ENCODE measurements around the gene ZNF780B.

The ZNF780B gene

GRCh38 chr19:40070058-40070457, 14.0 kb upstream of the ZNF780B start:
- no peak for TF ChIP-seq CTCF (IDR thresholded peaks at IDR 0.05; ENCODE audit: low read length)
- TF ChIP-seq EZH2phosphoT487 (IDR thresholded peaks at IDR 0.05; ENCODE audit: low read length): no peak
- no peak for TF ChIP-seq EZH2 (optimal IDR thresholded peaks at IDR 0.05; ENCODE audit: low read depth, low read length)
- Histone ChIP-seq H3K79me2 (ENCODE audit: low read length) (no peaks in the 10 kb centered on the region), H3K4me3 (ENCODE audit: low read length) (no peak overlapping the region), H2AFZ (ENCODE audit: low read length) (no peak overlapping the region), H3K36me3 (replicated peaks; ENCODE audit: insufficient read depth, low read length) (peaks cover 4% of the 10 kb centered on the region; the same call in 1 of the 2 replicates), H3K9me3 (replicated peaks; ENCODE audit: insufficient read depth, low read length) (no peaks in the 10 kb centered on the region), H3K9me2 (replicated peaks; ENCODE audit: insufficient read depth, low read length) (no peaks in the 10 kb centered on the region), H4K20me1 (ENCODE audit: insufficient read depth, low read length) (no peaks in the 10 kb centered on the region), H3K4me1 (ENCODE audit: low read length) (no peaks in the 10 kb centered on the region), H3K4me2 (ENCODE audit: low read depth, low read length) (no peak overlapping the region), H3K9ac (ENCODE audit: low read length) (no peak overlapping the region), H3K27ac (ENCODE audit: low read length) (no peak overlapping the region), H3K27me3 (replicated peaks; ENCODE audit: insufficient read depth, low read length) (no peaks in the 10 kb centered on the region), H3F3A (ENCODE audit: insufficient read depth, low read length) (no peaks in the 10 kb centered on the region)
- no peak for DNase-seq

GRCh38 chr19:40059624-40060023, 3.6 kb upstream of the ZNF780B start:
- Histone ChIP-seq H3K9me2 (replicated peaks; ENCODE audit: insufficient read depth, low read length) (no peaks in the 10 kb centered on the region), H2AFZ (ENCODE audit: low read length) (no peak overlapping the region), H3K9ac (ENCODE audit: low read length) (no peak overlapping the region), H3K4me3 (ENCODE audit: low read length) (no peak overlapping the region), H4K20me1 (ENCODE audit: insufficient read depth, low read length) (no peaks in the 10 kb centered on the region), H3K79me2 (ENCODE audit: low read length) (peaks cover 16% of the 10 kb centered on the region), H3F3A (ENCODE audit: insufficient read depth, low read length) (no peaks in the 10 kb centered on the region), H3K4me2 (ENCODE audit: low read depth, low read length) (no peak overlapping the region), H3K4me1 (ENCODE audit: low read length) (0 out of 2 replicates have a peak, but pooled peaks cover 6% of the 10 kb centered on the region), H3K36me3 (replicated peaks; ENCODE audit: insufficient read depth, low read length) (no peaks in the 10 kb centered on the region), H3K9me3 (replicated peaks; ENCODE audit: insufficient read depth, low read length) (no peaks in the 10 kb centered on the region), H3K27me3 (replicated peaks; ENCODE audit: insufficient read depth, low read length) (no peaks in the 10 kb centered on the region), H3K27ac (ENCODE audit: low read length) (no peak overlapping the region)
- DNase-seq: no peak
- TF ChIP-seq EZH2phosphoT487 (IDR thresholded peaks at IDR 0.05; ENCODE audit: low read length): no peak
- no peak for TF ChIP-seq EZH2 (optimal IDR thresholded peaks at IDR 0.05; ENCODE audit: low read depth, low read length)

GRCh38 chr19:40057166-40057565, 1.1 kb upstream of the ZNF780B start:
- Histone ChIP-seq H3K4me1 (ENCODE audit: low read length) (0 out of 2 replicates have a peak, but pooled peaks cover 6% of the 10 kb centered on the region), H3K27ac (ENCODE audit: low read length) (no peak overlapping the region), H3K9me2 (replicated peaks; ENCODE audit: insufficient read depth, low read length) (no peaks in the 10 kb centered on the region), H3K36me3 (replicated peaks; ENCODE audit: insufficient read depth, low read length) (no peaks in the 10 kb centered on the region), H3F3A (ENCODE audit: insufficient read depth, low read length) (no peaks in the 10 kb centered on the region), H4K20me1 (ENCODE audit: insufficient read depth, low read length) (no peaks in the 10 kb centered on the region), H3K9ac (ENCODE audit: low read length) (no peak overlapping the region), H3K27me3 (replicated peaks; ENCODE audit: insufficient read depth, low read length) (no peaks in the 10 kb centered on the region), H2AFZ (ENCODE audit: low read length) (no peak overlapping the region), H3K79me2 (ENCODE audit: low read length) (peaks cover 40% of the 10 kb centered on the region), H3K4me2 (ENCODE audit: low read depth, low read length) (peak overlapping the region; percentile 93), H3K4me3 (ENCODE audit: low read length) (no peak overlapping the region), H3K9me3 (replicated peaks; ENCODE audit: insufficient read depth, low read length) (no peaks in the 10 kb centered on the region)
- TF ChIP-seq CTCF (IDR thresholded peaks at IDR 0.05; ENCODE audit: low read length) (no peak), EZH2phosphoT487 (IDR thresholded peaks at IDR 0.05; ENCODE audit: low read length) (no peak), EZH2 (optimal IDR thresholded peaks at IDR 0.05; ENCODE audit: low read depth, low read length) (no peak)
- DNase-seq: no peak

- DNase-seq: no peak
- Histone ChIP-seq H3K27me3 (replicated peaks; ENCODE audit: insufficient read depth, low read length) (no peaks in the 10 kb centered on the region), H3K4me3 (ENCODE audit: low read length) (peak overlapping the region; percentile 97), H3K27ac (ENCODE audit: low read length) (peak overlapping the region; percentile 28; the same call in 1 of the 2 replicates), H4K20me1 (ENCODE audit: insufficient read depth, low read length) (no peaks in the 10 kb centered on the region), H3K9me3 (replicated peaks; ENCODE audit: insufficient read depth, low read length) (no peaks in the 10 kb centered on the region), H3K4me1 (ENCODE audit: low read length) (0 out of 2 replicates have a peak, but pooled peaks cover 6% of the 10 kb centered on the region), H3K9me2 (replicated peaks; ENCODE audit: insufficient read depth, low read length) (no peaks in the 10 kb centered on the region), H3K4me2 (ENCODE audit: low read depth, low read length) (peak overlapping the region; percentile 93), H3K36me3 (replicated peaks; ENCODE audit: insufficient read depth, low read length) (no peaks in the 10 kb centered on the region), H3F3A (ENCODE audit: insufficient read depth, low read length) (no peaks in the 10 kb centered on the region), H2AFZ (ENCODE audit: low read length) (peak overlapping the region; percentile 96), H3K79me2 (ENCODE audit: low read length) (peaks cover 47% of the 10 kb centered on the region), H3K9ac (ENCODE audit: low read length) (peak overlapping the region; percentile 72)
- no peak for TF ChIP-seq CTCF (IDR thresholded peaks at IDR 0.05; ENCODE audit: low read length)
- TF ChIP-seq EZH2 (optimal IDR thresholded peaks at IDR 0.05; ENCODE audit: low read depth, low read length): no peak
- TF ChIP-seq EZH2phosphoT487 (IDR thresholded peaks at IDR 0.05; ENCODE audit: low read length): no peak
These were observed 474 bp upstream of the ZNF780B start for GRCh38 chr19:40056505-40056904.
